DOHH2 (cell line): ENCODE data around the gene PLXND1.
"Not testable (repeated sequence)": the region's sequence is repeated elsewhere in the genome, so short reads cannot be mapped to it uniquely, and the experiment has no call there.

Experiments
- H3F3A ChIP-seq: fragments of 200-600 bp; sonication (generic), shearing (Covaris generic); 2 replicates; pipeline ENCODE4 v1.6.0; 2016; ENCODE audit warnings: antibody characterized with exemption, mild to moderate bottlenecking; ENCODE audit not compliant: control insufficient read depth, insufficient read depth
- H3K27ac ChIP-seq: fragments of 200-600 bp; sonication (generic); 2 replicates; pipeline ENCODE4 v1.5.1; 2014; ENCODE audit warnings: low read depth, mild to moderate bottlenecking, low read length, moderate library complexity
- H3K27me3 ChIP-seq: fragments of 200-600 bp; sonication (generic); 2 replicates; pipeline ENCODE4 v1.6.1; 2014; ENCODE audit warnings: mild to moderate bottlenecking, low read length, mixed read lengths; ENCODE audit not compliant: control insufficient read depth
- H3K36me3 ChIP-seq: fragments of 200-600 bp; sonication (generic); 2 replicates; pipeline ENCODE4 v1.6.1; 2014; ENCODE audit warnings: mild to moderate bottlenecking, low read length, moderate library complexity, mixed read lengths; ENCODE audit not compliant: control insufficient read depth
- H3K4me1 ChIP-seq: fragments of 200-600 bp; sonication (generic); 2 replicates; pipeline ENCODE4 v1.6.1; 2014; ENCODE audit warnings: mild to moderate bottlenecking, low read length, mixed read lengths; ENCODE audit not compliant: control insufficient read depth
- H3K4me2 ChIP-seq: fragments of 200-600 bp; sonication (generic); 2 replicates; pipeline ENCODE4 v1.6.0; 2014; ENCODE audit warnings: mild to moderate bottlenecking, low read length, moderate library complexity
- H3K4me3 ChIP-seq: fragments of 200-600 bp; sonication (generic); 2 replicates; pipeline ENCODE4 v1.5.1; 2014; ENCODE audit warnings: mild to moderate bottlenecking, low read length, mixed read lengths
- H3K79me2 ChIP-seq: fragments of 200-600 bp; sonication (generic); 2 replicates; pipeline ENCODE4 v1.6.1; 2014; ENCODE audit warnings: mild to moderate bottlenecking, low read length, mixed read lengths; ENCODE audit not compliant: control insufficient read depth
- H3K9me2 ChIP-seq: fragments of 200-600 bp; sonication (generic); replicated peaks from 2 replicates; pipeline ENCODE4 v1.6.1; 2014; ENCODE audit warnings: mild to moderate bottlenecking, low read length, mixed read lengths; ENCODE audit not compliant: control insufficient read depth
- H3K9me3 ChIP-seq: fragments of 200-600 bp; sonication (generic); 2 replicates; pipeline ENCODE4 v1.6.1; 2014; ENCODE audit warnings: antibody characterized with exemption, low read length, mixed read lengths; ENCODE audit not compliant: control insufficient read depth, insufficient read depth
- H4K20me1 ChIP-seq: fragments of 200-600 bp; sonication (generic); 2 replicates; pipeline ENCODE4 v1.6.0; 2014; ENCODE audit warnings: low read depth, mild to moderate bottlenecking, antibody characterized with exemption, low read length, moderate library complexity; ENCODE audit not compliant: control insufficient read depth, insufficient read depth
- EZH2phosphoT487 ChIP-seq: fragments of 200-600 bp; sonication (generic); IDR thresholded peaks from 2 replicates; pipeline ENCODE4 v1.6.1; 2017; ENCODE audit warnings: borderline replicate concordance, mild to moderate bottlenecking, antibody characterized with exemption, low read length, moderate library complexity, mixed read lengths
- TF ChIP-seq, protein P1 (sequence below): fragments of 200-600 bp; sonication (generic); IDR thresholded peaks from one replicate; pipeline ENCODE4 v1.5.1; 2014; ENCODE audit warnings: antibody characterized with exemption, mild to moderate bottlenecking, low read depth, low read length; ENCODE audit not compliant: poor library complexity, severe bottlenecking

The PLXND1 gene

DNA sequence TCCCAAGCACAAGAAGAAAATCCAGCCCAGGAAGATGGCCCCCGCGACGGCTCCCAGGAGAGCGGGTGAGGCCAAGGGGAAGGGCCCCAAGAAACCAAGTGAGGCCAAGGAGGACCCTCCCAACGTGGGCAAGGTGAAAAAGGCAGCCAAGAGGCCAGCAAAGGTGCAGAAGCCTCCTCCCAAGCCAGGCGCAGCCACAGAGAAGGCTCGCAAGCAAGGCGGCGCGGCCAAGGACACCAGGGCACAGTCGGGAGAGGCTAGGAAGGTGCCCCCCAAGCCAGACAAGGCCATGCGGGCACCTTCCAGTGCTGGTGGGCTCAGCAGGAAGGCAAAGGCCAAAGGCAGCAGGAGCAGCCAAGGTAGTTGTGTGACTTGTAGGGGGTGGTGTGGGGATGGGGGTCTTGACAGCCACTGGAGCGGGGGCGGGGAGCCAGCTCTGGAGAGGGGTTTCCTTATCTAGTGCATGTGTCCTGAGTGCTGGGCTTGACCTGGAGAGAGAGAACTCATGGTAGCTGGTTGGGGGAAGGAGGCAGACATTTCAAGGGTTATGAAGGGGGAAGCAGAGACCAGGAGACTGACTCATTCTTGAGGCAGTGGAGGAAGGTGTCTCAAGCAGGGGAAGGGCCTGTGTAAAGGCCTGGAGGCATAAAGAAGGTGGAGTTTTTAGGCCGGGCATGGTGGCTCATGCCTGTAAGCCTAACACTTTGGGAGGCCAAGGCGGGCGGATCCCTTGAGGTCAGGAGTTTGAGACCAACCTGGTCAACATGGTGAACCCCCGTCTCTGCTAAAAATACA, 57.3 kb downstream of the PLXND1 start:
- Histone ChIP-seq H3K27me3 (no peaks in the 10 kb centered on the region), H3F3A (no peaks in the 10 kb centered on the region), H4K20me1 (no peaks in the 10 kb centered on the region), H3K27ac (no peak overlapping the region), H3K4me1 (no peaks in the 10 kb centered on the region), H3K4me3 (no peak overlapping the region), H3K79me2 (no peaks in the 10 kb centered on the region), H3K36me3 (no peaks in the 10 kb centered on the region), H3K9me2 (no peaks in the 10 kb centered on the region), H3K4me2 (no peak overlapping the region), H3K9me3 (no peaks in the 10 kb centered on the region)
- no peak for TF ChIP-seq EZH2phosphoT487
- TF ChIP-seq, protein P1, sequence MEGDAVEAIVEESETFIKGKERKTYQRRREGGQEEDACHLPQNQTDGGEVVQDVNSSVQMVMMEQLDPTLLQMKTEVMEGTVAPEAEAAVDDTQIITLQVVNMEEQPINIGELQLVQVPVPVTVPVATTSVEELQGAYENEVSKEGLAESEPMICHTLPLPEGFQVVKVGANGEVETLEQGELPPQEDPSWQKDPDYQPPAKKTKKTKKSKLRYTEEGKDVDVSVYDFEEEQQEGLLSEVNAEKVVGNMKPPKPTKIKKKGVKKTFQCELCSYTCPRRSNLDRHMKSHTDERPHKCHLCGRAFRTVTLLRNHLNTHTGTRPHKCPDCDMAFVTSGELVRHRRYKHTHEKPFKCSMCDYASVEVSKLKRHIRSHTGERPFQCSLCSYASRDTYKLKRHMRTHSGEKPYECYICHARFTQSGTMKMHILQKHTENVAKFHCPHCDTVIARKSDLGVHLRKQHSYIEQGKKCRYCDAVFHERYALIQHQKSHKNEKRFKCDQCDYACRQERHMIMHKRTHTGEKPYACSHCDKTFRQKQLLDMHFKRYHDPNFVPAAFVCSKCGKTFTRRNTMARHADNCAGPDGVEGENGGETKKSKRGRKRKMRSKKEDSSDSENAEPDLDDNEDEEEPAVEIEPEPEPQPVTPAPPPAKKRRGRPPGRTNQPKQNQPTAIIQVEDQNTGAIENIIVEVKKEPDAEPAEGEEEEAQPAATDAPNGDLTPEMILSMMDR: no peak

GRCh38 chr3:129548104-129548965, 58.1 kb downstream of the PLXND1 start:
- H3K9me2 ChIP-seq: no peaks in the 10 kb centered on the region
- H3F3A ChIP-seq: no peaks in the 10 kb centered on the region
- no peak overlapping the region for H3K4me2 ChIP-seq
- H4K20me1 ChIP-seq: no peaks in the 10 kb centered on the region
- H3K4me1 ChIP-seq: no peaks in the 10 kb centered on the region
- no peaks in the 10 kb centered on the region for H3K79me2 ChIP-seq
- H3K9me3 ChIP-seq: no peaks in the 10 kb centered on the region
- H3K27ac ChIP-seq: no peak overlapping the region
- no peaks in the 10 kb centered on the region for H3K36me3 ChIP-seq
- H3K4me3 ChIP-seq: no peak overlapping the region
- H3K27me3 ChIP-seq: no peaks in the 10 kb centered on the region
- TF ChIP-seq EZH2phosphoT487: no peak
- TF ChIP-seq, protein P1: no peak

DNA sequence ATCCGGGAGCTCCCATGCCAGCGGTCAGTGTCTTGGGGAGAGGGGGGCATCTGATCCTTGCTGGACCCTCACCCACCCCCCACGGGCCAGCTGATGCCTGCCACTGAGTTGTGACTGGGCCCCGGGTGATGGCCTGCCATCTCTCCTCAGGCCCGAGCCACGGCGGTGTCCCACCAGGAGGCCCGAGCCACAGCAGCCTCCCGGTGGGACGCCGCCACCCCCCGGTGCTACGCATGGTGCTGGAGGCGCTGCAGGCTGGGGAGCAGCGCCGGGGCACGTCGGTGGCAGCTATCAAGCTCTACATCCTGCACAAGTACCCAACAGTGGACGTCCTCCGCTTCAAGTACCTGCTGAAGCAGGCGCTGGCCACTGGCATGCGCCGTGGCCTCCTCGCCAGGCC, 59.2 kb downstream of the PLXND1 start:
- no peaks in the 10 kb centered on the region for H3K9me3 ChIP-seq
- no peaks in the 10 kb centered on the region for H3K36me3 ChIP-seq
- H4K20me1 ChIP-seq: no peaks in the 10 kb centered on the region
- no peaks in the 10 kb centered on the region for H3F3A ChIP-seq
- no peaks in the 10 kb centered on the region for H3K4me1 ChIP-seq
- H3K4me2 ChIP-seq: no peak overlapping the region
- H3K27me3 ChIP-seq: no peaks in the 10 kb centered on the region
- H3K79me2 ChIP-seq: no peaks in the 10 kb centered on the region
- H3K27ac ChIP-seq: no peak overlapping the region
- TF ChIP-seq, protein P1: no peak
- no peak for TF ChIP-seq EZH2phosphoT487
- H3K4me3 ChIP-seq: no peak overlapping the region
- H3K9me2 ChIP-seq: no peaks in the 10 kb centered on the region

- not testable (repeated sequence) for H3K27me3 ChIP-seq, H3K27ac ChIP-seq, H3K9me2 ChIP-seq, H3K9me3 ChIP-seq, H3K4me1 ChIP-seq, H4K20me1 ChIP-seq, H3K36me3 ChIP-seq, H3K79me2 ChIP-seq, H3K4me2 ChIP-seq, H3F3A ChIP-seq, H3K4me3 ChIP-seq
These were observed 60.5 kb downstream of the PLXND1 start for GRCh38 chr3:129545951-129546350.
